HG03039 (cell line): ENCODE results near the gene C3orf70.

Experiments
- ATAC-seq: cut with Tn5 transposase; IDR thresholded peaks from one replicate; pipeline ENCODE4 v1.9.1; 2021; ENCODE audit warnings: mild to moderate bottlenecking, moderate library complexity; ENCODE audit not compliant: unreplicated experiment

C3orf70 gene

DNA sequence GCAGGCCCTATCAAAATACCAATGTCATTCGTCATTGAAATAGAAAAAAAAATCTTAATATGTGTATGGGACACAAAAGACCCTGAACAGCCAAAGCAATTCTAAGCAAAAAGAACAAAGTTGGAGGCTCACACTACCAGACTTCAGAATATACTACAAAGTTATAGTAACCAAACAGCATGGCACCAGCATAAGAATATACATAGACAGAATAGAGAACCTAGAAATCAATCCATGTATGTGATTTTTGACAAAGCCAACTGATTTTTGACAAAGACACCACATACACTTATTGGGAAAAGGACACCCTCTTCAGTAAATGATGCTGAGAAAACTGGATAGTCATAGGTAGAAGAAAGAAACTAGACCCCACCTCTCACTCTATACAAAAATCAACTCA is 95.0 kb downstream of the C3orf70 start:
- ATAC-seq: no peak

DNA sequence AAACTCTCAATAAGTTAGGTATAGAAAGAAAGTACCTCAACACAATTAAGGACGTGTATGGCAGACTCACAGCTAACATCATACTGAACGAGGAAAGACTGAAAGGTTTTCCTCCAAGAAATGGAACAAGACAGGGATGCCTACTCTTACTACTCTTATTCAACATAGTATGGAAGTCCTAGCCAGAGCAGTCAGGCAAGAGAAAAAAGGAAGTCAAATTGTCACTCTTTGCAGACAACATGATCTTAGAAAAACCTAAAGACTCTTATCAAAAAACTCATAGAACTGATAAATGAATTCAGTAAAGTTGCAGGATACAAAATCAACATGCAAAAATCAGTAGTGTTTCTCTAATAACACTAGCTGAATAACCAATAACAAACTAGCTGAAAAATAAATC is 96.0 kb downstream of the C3orf70 start:
- ATAC-seq: no peak

DNA sequence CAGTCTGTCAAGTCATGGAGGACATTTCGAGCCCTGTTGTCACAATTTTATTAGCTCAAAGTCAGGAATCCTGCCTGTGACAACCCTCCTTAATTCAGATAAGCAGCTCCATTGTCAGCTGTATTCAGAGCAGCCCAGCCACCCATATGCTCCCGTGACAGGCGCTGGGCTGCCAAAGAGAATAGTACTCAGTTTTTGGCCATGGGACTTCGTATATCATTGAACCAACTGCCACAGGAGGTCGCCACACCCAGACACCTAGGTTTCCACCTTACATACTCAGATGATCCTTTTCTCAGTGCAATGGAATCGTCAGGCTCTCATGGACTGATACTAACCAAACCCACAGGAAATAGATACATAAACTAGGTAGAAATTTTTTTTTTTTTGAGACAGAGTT is 100.2 kb downstream of the C3orf70 start:
- ATAC-seq: no peak

DNA sequence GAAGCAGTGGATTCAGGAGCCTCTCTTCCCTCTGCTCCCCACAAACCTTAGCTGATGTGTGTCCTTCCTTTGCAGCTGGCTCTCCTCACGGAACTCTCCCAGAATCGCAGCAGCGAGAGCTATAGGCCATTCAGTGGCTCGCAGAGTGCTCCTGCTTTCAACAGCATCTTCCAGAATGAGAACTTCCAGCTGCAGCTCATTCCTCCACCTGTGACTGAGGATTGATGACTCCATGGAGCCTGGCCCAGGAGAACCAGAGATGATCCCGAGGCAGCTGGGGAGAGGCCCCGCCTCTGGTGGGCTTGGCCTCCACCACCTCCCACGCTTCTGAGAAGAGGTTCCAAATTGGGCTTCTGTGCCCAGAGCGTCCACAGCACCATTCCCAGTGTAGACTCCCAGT is 101.1 kb downstream of the C3orf70 start:
- ATAC-seq: no peak

DNA sequence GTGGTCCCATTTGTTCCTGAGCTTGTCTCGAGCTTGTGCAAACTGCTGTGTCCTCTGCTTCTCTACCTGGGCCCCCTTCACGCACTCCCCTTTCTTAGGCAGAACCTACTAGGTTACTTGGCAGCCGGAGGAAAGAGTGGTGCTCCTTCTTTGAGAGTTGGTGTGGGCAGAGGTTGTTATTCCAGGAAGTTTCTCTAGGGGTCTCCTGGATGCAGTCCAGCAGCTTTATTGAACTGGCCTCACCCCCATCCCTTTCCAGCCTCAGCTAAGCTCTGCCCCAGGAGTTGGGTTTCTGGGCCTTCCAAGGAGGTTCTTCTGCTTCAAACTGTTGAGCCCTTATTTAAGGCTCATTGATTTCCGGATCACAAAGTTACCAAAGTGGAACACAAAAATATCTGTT is 103.2 kb downstream of the C3orf70 start:
- ATAC-seq: no peak

DNA sequence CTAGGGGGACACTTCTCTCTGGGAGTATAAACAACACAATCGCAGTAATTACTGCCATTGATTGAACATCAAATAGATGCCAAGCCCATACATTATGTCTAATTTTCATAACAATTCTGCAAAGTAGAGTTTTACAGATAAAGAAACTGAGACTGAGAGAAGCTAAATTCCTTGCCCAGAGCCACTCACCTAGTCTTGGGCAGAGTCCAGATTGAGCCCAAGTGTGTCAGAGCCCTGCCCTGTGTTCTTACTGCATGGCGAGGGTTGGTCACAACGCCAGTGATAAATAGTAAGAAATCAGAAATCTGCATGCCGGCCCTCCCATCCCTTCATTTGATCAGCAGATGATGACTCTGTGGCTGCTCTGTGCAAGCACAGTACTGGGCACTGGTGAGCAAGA is 106.3 kb downstream of the C3orf70 start:
- no peak for ATAC-seq

DNA sequence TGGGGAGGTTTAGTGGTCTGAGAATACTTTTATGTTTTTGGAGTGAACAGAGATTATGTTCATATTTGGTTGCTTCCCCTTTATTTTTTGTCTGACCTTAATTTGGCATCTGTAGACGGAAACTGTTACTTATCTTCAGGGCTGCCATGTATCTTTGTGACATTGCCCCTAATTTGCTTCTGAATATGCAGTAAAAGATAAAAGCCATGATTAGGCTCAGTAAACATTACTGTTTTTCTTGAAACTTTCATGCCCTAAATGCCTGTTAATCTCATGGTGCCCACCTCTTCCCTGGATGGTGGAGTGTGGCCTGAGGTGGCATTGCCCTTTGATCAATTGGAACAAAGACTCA is 106.7 kb downstream of the C3orf70 start:
- no peak for ATAC-seq

DNA sequence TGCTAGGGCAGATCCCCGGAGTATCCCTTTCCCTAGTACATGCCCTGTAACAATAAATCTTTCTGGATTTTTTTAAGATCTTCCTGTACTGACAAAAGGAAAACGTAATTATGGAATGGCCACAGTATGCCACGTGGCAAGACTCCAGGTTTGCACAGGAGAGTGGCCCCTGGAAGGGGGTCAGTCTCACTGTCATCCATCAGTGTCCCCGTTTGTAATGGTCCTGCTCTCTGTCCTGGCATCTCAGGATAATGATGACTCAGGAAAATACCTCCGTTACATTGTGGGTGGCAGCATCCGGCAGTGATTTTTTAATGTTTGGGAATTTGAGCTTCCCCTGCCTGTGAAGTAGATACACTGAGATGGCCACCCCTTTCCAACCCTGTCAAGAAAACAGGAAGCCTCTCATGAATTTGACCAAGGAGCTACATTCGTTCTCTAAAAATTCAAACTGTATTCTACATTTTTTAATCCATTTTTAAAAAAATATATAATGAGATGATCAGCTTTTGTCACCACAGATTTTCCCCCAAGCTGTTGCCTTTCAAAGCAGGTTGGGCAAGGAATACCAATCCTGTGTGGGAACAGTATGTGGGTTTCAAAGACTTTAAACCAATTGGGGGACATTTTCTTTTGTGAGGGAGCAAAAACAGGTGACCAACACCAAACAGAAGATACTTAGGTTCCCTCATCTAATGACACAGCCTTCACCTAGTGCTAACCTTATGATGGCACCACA is 110.4 kb downstream of the C3orf70 start:
- ATAC-seq: no peak

DNA sequence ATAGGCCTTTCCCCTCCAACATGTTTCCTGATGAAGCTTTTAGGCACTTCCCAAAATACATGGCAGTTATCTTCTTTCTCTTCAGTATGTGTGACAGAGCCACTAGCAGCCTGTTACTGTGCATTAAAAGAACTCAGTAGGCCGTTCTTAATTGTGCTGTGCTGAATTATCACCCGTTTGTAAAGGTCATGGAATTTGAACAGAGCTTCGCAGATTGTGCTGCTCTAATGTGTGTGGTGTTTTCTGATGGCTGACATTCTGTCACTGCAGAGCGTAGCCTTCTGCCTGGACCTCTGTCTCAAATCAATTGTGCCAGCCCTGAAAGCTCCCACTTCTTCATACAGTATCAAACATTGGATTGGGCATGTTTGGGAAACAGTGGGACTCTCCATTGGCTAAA is 111.3 kb downstream of the C3orf70 start:
- ATAC-seq: no peak

DNA sequence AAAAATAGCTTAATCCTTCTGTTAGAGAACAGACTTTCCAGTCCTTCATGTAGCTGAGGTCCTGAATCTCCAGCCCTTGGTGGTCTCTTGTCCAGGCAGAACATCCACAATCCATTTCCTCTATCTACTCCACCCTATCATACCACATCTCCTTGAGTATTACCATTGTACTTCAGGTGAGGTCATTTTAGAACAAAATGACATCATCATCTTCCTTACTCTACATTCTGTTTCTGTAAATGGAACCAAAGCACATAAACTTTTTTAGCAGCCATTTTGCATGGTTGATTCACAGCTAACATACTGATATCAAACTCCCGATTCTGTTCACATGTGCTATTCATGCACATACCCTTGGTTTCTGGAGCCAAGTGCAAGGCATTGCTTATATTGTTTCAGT is 112.4 kb downstream of the C3orf70 start:
- no peak for ATAC-seq

DNA sequence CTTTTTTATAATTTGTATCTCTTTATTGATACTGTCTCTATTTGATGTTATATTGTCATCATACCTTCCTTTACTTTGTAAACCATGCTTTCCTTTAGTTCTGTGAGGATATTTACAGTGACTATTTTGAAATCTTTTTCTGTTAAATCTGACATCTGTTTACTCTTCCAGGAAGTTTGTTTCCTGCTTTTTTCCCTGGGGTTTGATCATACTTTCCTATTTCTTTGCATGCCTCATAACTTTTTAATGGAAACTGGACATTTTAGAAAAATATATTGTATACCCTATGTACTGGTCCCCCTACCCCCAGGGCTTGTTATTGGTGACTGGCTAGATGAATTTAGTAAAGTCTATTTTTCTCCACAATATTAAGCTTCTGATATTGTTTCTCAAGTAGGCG is 115.1 kb downstream of the C3orf70 start:
- no peak for ATAC-seq

DNA sequence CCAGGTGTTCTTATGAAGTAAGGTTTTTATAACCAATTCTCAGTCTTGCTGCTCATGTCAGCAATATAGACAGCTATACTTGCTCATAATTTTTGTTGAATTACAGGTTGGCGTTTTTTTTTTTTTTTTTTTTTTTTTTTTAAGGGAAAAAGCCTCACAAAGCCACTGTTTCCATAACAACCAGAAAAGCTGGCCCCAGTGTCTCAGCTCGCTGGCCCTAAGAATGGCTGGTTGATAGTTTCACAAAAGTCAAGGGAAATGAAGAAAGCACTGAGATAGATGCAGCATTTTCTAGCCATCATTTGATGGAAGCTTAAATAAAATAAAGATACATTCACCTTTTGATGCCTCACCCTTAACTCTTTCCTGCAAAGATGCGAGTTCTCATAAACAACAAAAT is 121.9 kb downstream of the C3orf70 start:
- ATAC-seq: no peak

DNA sequence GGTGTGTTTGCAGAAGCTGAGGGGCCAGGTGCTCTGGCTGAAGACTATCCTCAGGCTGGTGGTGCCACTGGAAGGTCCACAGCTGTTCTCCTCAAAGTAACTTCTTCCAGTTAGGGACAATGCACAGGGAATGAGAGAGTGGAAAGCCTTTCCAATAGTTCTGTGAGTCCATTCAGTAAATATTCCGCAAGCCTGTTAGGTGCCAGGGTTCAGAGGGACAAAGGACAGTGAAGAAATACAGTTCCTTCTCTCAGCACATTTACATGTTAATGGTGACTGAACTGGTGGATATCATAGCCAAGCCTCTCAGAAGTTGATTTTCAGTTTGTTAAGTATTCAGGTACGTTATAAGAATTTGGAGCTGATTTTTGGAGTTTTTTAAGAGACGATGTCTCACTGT is 122.5 kb downstream of the C3orf70 start:
- ATAC-seq: no peak

DNA sequence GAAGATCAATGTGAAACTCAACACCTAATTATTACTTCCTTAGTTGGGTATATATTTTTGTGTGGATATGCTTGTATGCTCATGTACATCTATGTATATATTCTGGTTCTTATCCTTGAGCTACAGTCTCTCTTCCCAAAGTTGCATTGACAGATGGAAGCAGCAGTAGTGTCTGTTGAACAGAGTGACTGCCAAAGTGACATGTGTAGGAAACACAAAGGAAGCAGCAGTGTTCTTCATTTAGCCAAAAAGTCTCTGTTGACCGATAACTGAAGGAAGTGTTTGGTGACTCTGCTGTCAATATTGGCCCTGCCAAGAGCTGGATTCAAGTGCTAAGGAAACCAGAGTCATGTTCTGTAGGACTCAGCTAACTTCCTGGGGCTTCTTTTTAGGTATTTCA is 123.8 kb downstream of the C3orf70 start:
- ATAC-seq: no peak

DNA sequence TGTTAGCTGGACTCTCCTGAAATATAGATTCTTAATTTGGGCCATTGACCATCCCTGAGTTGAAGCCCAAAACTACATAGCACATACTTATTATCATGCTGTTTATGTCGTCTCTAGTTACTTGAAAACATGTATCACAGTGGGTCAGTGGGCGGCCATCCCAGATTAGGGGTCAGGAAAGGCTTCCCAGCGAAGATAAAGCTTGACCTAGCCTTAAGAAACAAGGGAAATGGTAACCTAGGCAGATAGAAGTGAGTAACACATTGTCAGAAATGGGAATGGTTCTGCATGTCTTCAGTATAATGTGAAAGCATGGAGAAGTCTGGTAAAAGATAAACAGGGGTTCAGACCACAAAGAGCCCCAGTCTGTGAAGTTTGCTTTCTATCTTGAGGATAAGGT is 124.7 kb downstream of the C3orf70 start:
- no peak for ATAC-seq
